HG02852 (cell line): Measurements from ENCODE around the gene DENND1A.

Experiments used
- ATAC-seq: cut with Tn5 transposase; IDR thresholded peaks from one replicate; pipeline ENCODE4 v1.9.1; 2021; ENCODE audit warnings: mild to moderate bottlenecking, moderate library complexity; ENCODE audit not compliant: unreplicated experiment

Gene DENND1A

DNA sequence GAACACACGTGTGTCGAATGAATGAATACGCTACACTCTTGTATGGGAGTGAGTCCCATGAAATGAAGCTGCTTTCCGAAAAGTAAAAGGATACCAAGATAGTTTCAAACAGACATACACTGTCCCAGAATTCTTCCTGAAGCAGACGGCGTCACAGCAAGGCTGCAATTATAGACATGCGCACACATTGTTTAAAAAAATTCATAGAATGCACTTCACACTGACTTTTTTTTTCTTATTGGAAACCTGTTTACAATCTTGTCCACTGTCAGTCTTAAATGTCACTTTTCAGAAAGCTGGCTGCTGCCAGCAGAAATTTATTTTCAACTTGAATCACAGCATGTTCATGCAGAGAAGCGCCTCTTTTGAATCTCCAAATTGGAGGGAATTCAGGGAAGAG is 449.1 kb downstream of the DENND1A start:
- ATAC-seq: no peak

DNA sequence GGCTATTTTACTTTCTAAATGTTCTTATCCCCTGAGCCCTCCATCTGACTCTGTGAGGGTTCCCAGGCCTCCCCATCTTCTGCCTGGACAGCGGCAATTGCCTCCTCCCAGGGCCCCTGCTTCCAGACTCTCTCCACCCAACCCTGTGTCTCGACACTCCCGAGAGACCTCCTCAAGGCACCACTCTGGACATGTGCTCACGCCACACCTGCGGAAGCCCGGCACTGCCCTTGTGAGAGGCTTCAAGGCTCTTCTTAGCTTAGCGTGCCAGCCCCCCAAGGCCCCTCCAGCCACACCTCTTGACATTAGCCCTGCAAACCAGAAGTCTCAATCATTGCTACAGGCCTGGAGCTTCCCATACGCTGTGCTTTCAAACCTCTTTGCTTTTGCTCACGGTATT is 449.8 kb downstream of the DENND1A start:
- ATAC-seq: no peak

DNA sequence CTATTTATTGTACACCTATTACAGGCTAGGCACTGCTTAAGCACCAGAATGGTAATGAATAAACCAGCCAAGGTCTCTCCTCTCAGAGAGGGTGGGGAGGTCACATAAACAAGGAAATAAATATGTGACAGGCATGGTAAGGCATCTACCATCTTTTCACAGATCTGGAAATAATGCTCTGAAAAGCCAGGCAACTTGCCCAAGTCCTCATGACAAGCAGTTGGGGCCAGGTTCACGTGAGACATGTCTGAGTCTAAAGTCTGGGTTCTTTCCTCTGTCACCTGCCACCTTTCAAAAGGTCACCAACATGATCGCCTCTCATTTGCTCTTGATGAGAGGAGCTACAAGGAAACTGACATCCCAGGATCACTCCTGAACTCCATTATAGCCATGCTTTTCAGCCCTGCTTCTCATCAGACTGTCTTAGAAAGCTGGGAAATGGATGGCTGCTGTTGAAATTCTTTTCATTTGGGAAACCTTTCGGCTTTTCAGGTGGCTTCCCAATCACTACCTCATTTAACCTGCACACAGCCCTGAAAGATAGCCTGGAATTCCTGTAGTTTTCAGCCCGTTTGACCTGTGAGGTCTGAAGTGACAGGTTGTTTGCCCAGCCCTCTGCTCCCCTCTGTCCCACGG is 450.8 kb downstream of the DENND1A start:
- no peak for ATAC-seq

DNA sequence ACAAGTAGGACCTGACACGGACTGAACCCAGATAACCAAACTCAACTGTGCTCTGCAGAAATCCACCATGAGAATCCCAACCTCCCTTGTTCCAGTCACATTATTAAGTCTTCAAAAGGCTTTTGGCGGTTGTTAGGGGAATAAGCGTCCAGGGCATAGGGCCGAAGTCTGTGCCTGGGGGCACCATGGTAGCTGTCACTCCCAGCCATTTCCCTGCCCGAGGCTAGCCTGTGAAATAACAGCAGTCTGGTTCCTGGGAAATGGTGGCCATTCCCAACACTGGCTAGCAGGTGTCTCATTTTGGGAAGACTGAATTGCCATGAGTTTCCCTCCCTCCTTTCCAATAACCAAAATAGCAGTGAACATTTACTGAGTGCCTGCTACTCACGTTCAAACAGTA is 451.8 kb downstream of the DENND1A start:
- ATAC-seq: no peak

DNA sequence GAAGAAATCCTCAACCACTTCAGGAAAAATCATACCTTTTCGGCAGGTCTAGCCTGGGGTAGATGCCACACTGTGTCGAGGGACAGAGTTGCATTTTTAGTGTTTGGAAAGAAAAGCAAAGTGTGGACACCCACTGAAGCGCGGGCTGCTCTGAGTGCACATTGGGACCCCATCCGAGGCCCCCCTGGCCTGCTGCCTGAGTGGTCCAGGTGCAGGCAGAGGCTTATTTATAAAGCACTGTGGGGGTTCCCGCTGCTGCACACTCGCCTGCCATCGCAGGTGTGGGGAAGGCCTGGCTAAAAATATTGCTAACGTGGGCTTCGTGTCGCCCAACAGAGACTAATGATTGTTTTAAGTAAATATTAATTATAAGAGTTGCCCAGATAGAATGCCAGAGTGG is 454.5 kb downstream of the DENND1A start:
- no peak for ATAC-seq

DNA sequence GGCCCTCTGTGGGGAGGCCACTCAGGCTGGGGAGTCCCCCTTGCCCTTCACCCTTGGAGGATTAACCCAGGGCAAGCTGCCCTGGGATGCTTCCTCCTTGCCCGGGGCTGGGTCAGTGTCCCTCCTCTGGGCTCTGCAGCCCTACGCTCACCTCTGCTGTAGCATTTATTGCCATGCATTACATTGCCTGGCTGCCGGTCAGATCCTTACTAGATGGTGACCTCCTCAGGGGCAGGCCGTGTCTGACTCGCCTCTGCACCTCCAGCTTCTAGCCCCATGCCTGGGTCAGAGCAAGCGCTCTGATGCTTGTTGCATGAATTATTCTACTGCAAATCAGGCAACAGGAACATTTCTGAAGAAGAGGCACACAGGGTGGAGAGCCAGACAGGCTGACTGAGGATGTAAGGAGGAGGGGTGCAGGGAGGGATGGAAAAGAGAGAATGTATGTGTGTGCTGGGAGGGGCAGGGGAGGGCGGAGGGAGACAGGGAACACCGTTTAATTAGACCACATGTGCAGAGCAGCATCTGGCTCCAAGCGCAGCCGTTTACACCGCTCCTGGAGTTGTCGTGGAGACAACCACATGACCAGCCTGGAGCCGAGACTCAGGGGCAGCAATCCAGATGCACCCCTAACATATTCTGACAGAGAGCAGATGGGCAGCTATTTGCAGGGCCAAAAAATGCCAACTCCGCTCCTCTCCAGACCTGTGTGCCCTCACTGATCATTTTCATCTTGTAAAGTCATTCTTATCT is 456.9 kb downstream of the DENND1A start:
- ATAC-seq: no peak

DNA sequence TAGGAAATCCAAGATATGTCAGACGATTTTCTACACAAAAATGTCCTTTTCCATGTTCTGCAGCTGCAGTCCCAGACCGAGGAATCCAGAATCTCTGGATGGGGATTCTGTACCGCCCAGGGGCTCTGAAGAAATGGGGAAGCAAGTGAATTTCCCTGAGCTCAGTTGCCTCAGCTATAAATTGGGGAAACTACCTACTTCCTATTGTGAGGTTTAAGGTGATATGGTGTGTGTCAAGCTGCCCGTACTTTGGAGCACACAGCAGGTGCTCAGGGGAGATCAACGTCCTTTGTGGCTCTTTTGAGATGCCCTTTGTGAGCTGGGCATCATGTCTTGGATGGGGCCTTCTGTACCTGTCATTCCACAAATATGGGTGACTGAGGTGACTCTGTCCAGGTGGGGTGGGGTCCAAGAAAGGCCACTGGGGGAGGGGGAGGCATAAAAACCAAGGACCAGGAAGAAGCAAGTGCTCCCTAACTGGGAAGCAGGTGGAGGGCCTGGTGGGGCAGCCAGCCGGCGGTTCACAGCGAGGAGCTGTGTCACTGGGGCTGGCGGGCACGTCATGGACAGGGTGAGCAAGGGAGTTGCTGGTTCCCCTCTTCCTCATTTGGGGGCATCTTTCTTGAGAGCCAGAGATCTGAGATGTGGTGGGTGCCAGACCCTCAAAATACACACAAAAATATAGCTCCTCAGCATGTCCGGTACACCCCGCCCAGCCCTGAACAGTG is 457.9 kb downstream of the DENND1A start:
- no peak for ATAC-seq

DNA sequence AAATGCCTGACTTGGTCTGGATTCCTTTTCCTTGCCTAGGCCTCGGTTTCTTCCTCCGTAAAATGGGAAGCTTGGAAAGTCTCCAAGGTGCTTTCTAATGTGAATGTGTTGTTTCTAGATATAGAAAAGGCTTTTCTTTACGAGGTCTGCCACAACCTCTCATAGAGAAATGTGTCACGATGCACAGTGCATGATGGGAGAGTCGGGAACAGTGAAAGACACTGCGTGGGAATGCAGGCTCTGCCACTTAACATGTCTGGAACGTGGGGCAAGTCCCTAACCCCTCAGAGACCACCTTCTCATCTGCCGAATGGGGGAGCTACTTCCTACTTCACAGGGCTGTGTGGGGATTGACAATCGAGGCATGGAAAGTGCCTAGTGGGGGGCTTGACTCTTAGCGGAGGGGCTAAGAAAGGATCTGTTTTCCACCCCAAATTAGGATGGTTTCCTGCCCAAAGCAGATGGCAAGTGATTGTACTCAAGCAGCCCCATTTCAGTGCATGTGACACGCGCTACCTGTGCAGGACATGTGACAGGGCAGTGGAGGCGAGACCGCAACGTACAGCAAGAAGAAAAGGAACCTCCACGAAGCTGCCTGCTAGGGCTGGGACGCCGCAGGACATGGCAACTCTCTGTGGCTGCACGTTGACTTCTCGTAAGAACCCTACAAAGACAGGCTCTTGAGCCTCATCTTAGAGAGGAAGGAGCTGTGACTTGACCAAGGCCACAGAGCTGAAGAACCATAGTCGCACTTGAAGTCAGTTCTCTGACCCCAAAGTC is 458.7 kb downstream of the DENND1A start:
- ATAC-seq: no peak

DNA sequence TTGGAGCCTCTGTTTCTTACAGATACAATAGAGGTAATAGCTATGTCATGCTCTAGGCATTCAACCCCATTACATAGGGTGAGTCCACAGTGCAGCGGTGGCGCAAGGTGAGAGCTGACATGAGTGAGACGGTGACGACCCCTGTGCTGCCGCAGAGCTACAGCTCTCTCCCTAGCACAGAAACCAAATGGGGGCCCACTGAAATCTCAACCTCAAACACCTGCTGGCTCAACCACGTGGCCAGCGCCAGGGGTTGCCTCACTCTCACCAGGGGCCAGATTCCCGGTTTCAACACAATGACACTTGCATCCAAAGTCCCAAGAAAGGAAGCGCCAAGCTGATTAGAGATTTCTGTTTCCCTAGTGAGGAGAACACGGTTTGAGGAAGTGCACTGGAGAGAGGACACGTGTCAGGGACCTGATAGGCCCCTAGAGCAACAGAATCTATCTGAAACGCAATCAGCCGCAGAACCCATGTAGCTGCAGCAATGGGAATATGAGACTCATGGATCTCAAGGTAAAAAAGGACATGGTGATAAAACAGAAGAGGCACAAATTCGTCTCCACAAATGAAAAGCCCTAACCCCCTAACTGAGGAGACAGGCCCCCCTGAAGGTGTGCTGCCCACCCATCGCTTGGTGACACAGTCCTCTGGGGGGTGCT is 459.7 kb downstream of the DENND1A start:
- ATAC-seq: no peak

DNA sequence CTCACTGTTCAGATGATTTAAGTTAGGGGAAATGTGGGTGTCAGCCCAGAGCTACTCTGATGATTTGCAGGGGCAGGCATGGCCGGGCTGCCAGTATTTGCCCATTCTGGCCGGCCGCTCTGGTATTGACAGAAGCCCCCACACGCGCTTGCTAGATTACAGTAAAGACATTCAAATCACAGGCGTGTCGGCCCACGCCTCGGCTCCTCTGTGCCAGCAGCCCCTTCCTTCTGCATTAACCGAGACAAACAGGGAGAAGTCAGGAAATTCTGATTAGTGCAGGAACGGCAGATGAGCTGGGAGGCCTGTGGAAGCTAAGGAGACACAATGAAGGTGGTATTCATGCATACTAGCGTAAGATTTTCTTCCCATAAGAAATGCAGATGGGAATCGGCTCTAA is 460.6 kb downstream of the DENND1A start:
- no peak for ATAC-seq

DNA sequence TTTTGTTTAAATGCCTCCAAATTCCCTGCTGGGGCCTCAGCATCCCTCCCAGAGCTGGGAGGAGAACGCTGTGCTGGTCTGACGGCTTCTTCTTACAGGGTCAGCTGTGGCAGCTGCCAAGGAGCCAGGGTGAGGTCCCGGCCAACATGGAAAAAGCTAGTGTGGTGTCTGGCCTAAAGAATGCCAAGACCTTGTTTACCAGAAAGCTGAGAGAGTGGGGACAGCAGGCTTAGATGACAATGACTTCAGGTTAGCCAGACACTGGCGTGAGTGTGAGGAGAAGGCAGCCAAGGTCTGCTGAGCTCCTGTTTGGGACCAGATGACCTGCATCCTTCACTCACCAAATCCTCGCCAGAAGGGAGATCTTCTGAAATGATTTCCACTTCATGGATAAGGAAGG is 461.4 kb downstream of the DENND1A start:
- no peak for ATAC-seq

DNA sequence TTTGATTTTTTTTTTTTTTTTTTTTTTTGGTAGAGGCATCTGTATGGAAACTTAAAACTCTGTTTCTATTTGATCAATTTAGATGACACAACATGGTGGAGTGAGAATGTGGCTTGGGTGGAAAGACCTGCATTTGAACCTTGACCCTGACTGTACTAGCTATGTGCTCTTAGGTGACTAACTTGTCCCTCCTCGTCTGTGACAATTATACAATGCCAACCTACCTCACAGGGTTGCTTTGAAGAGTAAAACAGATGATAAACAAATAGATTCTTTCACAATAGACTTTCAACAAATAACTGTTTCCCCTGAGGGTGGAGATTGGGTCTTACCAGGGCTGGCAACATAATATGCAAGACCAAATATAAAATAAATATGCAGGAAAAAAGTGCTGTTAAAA is 464.6 kb downstream of the DENND1A start:
- no peak for ATAC-seq

DNA sequence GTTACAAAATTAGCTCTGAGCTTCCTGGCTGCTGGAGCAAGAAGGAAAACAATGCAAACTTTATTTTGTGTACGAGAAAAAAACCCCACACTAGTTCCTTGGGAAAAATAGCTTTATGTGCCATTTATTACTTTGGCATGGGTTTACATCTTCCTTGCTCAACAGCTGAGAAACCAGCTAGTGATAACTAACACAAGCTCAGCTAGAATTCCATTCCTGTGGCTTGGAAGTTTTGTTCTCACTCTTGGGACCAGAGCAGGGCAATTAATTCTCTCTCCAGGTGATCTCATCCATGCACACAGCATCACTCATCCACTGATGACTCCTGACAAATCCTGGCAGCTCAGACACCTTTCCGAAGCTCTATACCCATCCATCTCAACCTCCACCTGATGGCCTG is 469.8 kb downstream of the DENND1A start:
- no peak for ATAC-seq

DNA sequence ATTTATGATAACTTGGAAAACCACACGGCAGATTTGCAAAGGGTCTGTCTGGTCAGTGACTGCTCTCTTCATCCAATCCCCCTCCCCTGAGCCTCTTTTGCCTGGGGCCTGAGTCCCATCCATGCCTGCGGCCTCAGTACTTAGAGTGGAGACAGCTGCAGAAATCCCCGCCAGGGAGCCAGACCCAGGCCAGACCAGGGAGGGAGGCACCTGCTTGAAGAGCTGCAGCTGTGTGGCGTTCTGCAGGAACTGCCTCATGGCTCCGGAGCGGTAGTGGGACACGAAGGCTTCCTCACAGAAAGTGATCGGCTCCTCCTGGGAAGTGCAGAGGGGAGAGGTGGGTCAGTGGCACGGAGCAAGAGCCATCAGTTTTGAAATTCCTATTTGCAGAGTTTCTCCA is 472.3 kb downstream of the DENND1A start:
- ATAC-seq: no peak

DNA sequence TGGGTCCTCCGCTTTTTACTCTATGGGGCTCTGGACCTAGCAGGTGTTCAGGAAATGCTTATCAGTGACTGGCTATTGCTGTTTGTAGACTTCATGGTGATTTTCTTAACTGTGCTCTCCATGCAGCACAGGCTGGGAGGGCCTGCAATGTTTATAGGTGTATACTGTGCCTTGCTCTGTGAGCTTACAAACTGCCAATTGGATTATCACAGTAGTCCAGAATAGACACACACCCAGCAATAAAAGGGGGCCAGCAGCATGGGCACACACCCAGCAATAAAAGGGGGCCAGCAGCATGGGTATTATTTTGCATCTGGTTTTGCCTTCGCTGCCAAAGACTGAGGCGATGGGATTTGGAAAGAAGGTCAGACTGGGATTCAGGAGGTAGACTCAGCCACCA is 473.9 kb downstream of the DENND1A start:
- no peak for ATAC-seq

DNA sequence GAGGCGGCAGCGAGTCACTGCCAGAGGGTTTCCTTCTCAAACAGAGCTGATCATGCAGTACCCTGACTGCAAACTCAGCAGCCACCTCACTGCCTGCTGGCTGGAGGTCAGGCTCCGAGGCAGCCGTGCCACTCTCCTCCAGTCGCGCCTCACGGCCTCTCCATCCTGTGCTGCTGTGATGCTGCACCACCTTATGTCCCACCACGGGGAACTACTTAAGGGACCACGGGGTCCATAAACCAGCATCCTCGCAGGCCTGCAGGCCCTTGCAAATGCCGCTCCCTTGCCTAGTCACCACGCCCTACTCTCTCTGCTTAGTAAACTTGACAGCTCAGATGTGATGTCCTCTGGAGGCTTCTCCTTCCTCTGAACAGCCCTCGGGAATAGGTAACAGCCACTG is 474.7 kb downstream of the DENND1A start:
- no peak for ATAC-seq

DNA sequence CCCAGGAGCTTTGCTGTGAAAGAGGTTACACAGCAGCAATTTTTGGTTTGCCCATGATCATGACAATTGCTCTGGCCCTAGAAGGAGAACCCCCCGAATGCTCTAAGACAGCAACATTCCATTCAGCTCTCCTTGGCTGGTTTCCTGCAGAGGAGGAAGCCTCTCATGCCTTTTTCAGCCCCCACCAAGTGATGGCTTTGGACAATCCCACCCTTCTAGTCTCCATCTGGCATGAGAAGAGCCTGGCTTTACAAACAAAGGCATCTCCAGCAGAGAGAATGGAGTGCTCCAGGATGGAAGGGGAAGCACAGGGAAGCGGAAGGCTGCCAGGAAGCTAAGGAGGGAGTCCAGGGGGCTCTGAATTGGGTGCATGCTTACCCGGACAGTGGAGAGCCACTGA is 475.6 kb downstream of the DENND1A start:
- no peak for ATAC-seq

DNA sequence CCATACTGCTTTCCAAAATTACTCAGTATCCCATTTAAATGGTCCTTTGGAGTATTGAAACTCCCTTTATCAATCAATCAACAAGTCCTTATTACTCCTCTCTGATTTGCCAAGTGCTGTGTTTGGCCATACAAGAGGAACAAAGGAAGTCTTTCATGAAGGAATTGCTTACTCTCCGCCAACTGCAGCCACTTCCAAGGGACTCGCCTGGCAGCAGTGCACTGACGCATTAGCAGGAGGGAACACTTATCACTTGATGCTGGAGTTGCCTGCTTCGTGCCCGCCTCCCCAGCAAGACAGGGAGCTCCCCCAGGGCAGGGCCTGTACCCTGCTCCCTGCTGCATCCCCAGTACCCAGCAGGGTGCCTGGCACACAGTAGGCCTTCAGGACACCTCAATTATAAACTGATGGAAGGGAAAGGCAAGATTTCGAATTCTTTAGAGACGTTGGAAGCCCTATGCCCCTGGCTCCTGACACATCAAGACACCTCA is 476.1 kb downstream of the DENND1A start:
- ATAC-seq: no peak

DNA sequence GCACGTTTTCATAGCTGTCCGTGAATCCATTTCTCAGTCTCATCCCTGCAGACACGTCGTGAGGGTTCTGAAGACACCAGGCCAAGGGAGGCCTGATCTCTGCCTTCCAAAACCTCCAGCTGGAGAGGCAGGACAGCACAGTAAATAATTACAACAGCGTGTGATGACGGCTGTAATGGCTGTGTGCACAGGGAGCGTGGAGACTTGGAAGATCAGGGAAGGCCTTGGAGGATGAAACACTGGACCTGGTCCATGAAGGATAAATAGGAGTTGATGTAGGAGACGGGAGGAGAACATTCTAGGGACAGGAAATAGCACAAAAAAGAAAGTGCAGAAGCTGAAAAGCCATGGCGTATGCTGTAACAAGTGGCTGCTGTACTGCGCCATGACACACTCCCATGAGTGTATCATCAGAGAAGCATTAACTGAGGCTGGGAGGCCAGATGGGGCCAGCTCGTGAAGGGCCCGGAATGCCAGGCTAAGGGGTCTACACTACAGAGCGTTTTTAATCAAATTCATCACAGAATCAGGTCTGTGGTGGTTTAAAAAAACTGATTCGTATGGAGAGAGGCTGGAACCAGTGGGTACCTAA is 476.8 kb downstream of the DENND1A start:
- ATAC-seq: no peak

DNA sequence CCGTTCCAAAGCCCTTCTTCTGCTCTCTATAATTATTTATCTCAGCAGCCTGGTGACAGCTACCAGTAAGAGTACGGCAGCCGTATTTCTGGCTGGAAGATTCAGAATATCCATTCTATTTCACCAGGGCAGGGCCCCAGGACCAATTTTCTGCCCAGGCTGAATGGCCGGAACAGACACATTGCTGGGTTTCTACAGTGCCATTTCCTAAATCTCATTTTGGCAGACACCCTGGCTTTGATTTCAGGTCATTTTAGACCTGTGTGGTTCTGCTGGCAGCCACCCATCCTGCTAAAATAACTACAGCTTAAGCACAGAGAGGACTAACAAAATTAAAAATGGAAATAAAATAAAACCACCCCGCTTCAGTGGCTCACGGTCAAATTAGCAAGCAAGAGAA is 478.9 kb downstream of the DENND1A start:
- ATAC-seq: no peak
